ENCODE data around the gene PSPC1. TPM values are rescaled to one million over a fixed set of nuclear protein-coding genes. Genes with fewer than 3 reads are reported as not detected.

PSPC1 gene
- total RNA-seq, 1 donor from 2014 or later = 57.5 TPM

GRCh38 chr13:19673473-19674430, 109.0 kb downstream of the PSPC1 start:
- H3K36me3 ChIP-seq (ENCODE audit: insufficient read depth, low read length) = peaks cover 48% of the 10 kb centered on the region
- no peak overlapping the region for H3K4me3 ChIP-seq (ENCODE audit: insufficient read depth, low read depth, low read length)
- H3K27ac ChIP-seq (ENCODE audit: low read depth, low read length) = no peak overlapping the region
- Mint-ChIP-seq H3K27ac (ENCODE audit: unreplicated experiment) (no peak overlapping the region), H3K4me3 (ENCODE audit: unreplicated experiment) (no peak overlapping the region), H3K9me3 (ENCODE audit: unreplicated experiment) (no peaks in the 10 kb centered on the region), H3K4me1 (ENCODE audit: low read depth, unreplicated experiment) (peaks cover 8% of the 10 kb centered on the region), H3K36me3 (ENCODE audit: low read depth, unreplicated experiment) (peaks cover 16% of the 10 kb centered on the region), H3K27me3 (ENCODE audit: low read depth, unreplicated experiment) (no peaks in the 10 kb centered on the region)
- no peak for DNase-seq (ENCODE audit: low read depth)
- FAIRE-seq = no peak
- no peaks in the 10 kb centered on the region for H3K9me3 ChIP-seq (ENCODE audit: insufficient read depth, low read depth, low read length)
- H2AFZ ChIP-seq (ENCODE audit: low read depth, low read length) = no peak overlapping the region
- TF ChIP-seq EZH2 (IDR thresholded peaks at IDR 0.05; ENCODE audit: insufficient read depth, low read length) (no peak), CTCF (IDR thresholded peaks at IDR 0.05; ENCODE audit: insufficient read depth, low read depth, low read length) (no peak)
- H3K4me1 ChIP-seq (ENCODE audit: insufficient read depth, low read length) = peaks cover 4% of the 10 kb centered on the region
- H3K27me3 ChIP-seq (ENCODE audit: insufficient read depth, low read length) = no peaks in the 10 kb centered on the region
- no peaks in the 10 kb centered on the region for H3K79me2 ChIP-seq (ENCODE audit: insufficient read depth, low read length)
- no peak overlapping the region for H3K9ac ChIP-seq (ENCODE audit: low read length)
- H3K4me2 ChIP-seq (ENCODE audit: low read length) = no peak overlapping the region
- H4K20me1 ChIP-seq (ENCODE audit: insufficient read depth, low read length) = peaks cover 5% of the 10 kb centered on the region

DNA sequence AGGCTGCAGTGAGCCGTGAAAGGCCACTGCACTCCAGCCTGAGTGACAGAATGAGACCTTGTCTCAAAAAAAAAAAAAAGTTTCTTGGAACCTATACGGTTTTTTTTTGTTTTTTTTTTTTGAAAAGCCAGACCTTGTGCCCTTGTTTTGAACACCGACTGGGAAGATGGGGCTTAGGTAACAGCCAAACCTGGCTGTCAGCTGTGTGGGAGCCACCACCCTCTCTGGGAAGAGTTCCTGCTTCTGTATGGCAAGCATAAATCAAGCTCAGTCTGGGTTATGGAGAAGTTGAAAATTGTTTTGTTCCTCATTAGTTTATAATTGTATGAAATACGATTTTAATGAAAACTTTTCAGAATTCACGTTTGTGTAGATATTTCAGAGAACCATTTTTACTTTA, 109.8 kb downstream of the PSPC1 start:
- TF ChIP-seq EZH2 (IDR thresholded peaks at IDR 0.05; ENCODE audit: insufficient read depth, low read length) = no peak
- TF ChIP-seq CTCF (IDR thresholded peaks at IDR 0.05; ENCODE audit: insufficient read depth, low read depth, low read length) = no peak
- H3K9me3 ChIP-seq (ENCODE audit: insufficient read depth, low read depth, low read length) = no peaks in the 10 kb centered on the region
- DNase-seq (ENCODE audit: low read depth) (no peak), FAIRE-seq (no peak)
- H3K4me2 ChIP-seq (ENCODE audit: low read length) = no peak overlapping the region
- H3K36me3 ChIP-seq (ENCODE audit: insufficient read depth, low read length) = peaks cover 54% of the 10 kb centered on the region
- H3K9ac ChIP-seq (ENCODE audit: low read length) = no peak overlapping the region
- H2AFZ ChIP-seq (ENCODE audit: low read depth, low read length) = no peak overlapping the region
- H3K4me3 Mint-ChIP-seq (ENCODE audit: unreplicated experiment) = no peak overlapping the region
- H3K4me1 Mint-ChIP-seq (ENCODE audit: low read depth, unreplicated experiment) = peaks cover 8% of the 10 kb centered on the region
- no peak overlapping the region for H3K4me3 ChIP-seq (ENCODE audit: insufficient read depth, low read depth, low read length)
- H3K9me3 Mint-ChIP-seq (ENCODE audit: unreplicated experiment) = no peaks in the 10 kb centered on the region
- H3K27me3 ChIP-seq (ENCODE audit: insufficient read depth, low read length) = no peaks in the 10 kb centered on the region
- H3K27ac Mint-ChIP-seq (ENCODE audit: unreplicated experiment) = no peak overlapping the region
- H4K20me1 ChIP-seq (ENCODE audit: insufficient read depth, low read length) = peaks cover 5% of the 10 kb centered on the region
- peaks cover 4% of the 10 kb centered on the region for H3K4me1 ChIP-seq (ENCODE audit: insufficient read depth, low read length)
- H3K79me2 ChIP-seq (ENCODE audit: insufficient read depth, low read length) = no peaks in the 10 kb centered on the region
- no peak overlapping the region for H3K27ac ChIP-seq (ENCODE audit: low read depth, low read length)
- H3K27me3 Mint-ChIP-seq (ENCODE audit: low read depth, unreplicated experiment) = no peaks in the 10 kb centered on the region
- peaks cover 16% of the 10 kb centered on the region for H3K36me3 Mint-ChIP-seq (ENCODE audit: low read depth, unreplicated experiment)

- H4K20me1 ChIP-seq (ENCODE audit: insufficient read depth, low read length) = peaks cover 5% of the 10 kb centered on the region
- no peak overlapping the region for H3K9ac ChIP-seq (ENCODE audit: low read length)
- no peak overlapping the region for H3K4me3 ChIP-seq (ENCODE audit: insufficient read depth, low read depth, low read length)
- H3K4me1 ChIP-seq (ENCODE audit: insufficient read depth, low read length) = no peaks in the 10 kb centered on the region
- H2AFZ ChIP-seq (ENCODE audit: low read depth, low read length) = no peak overlapping the region
- FAIRE-seq (no peak), DNase-seq (ENCODE audit: low read depth) (no peak)
- no peak overlapping the region for H3K4me3 Mint-ChIP-seq (ENCODE audit: unreplicated experiment)
- H3K36me3 Mint-ChIP-seq (ENCODE audit: low read depth, unreplicated experiment) = peaks cover 16% of the 10 kb centered on the region
- no peaks in the 10 kb centered on the region for H3K79me2 ChIP-seq (ENCODE audit: insufficient read depth, low read length)
- H3K36me3 ChIP-seq (ENCODE audit: insufficient read depth, low read length) = peaks cover 59% of the 10 kb centered on the region
- no peaks in the 10 kb centered on the region for H3K9me3 ChIP-seq (ENCODE audit: insufficient read depth, low read depth, low read length)
- H3K27me3 Mint-ChIP-seq (ENCODE audit: low read depth, unreplicated experiment) = no peaks in the 10 kb centered on the region
- H3K9me3 Mint-ChIP-seq (ENCODE audit: unreplicated experiment) = no peaks in the 10 kb centered on the region
- H3K4me1 Mint-ChIP-seq (ENCODE audit: low read depth, unreplicated experiment) = peaks cover 7% of the 10 kb centered on the region
- TF ChIP-seq EZH2 (IDR thresholded peaks at IDR 0.05; ENCODE audit: insufficient read depth, low read length) (no peak), CTCF (IDR thresholded peaks at IDR 0.05; ENCODE audit: insufficient read depth, low read depth, low read length) (no peak)
- no peak overlapping the region for H3K27ac Mint-ChIP-seq (ENCODE audit: unreplicated experiment)
- H3K27ac ChIP-seq (ENCODE audit: low read depth, low read length) = no peak overlapping the region
- H3K27me3 ChIP-seq (ENCODE audit: insufficient read depth, low read length) = no peaks in the 10 kb centered on the region
- no peak overlapping the region for H3K4me2 ChIP-seq (ENCODE audit: low read length)
Observed at GRCh38 chr13:19670147-19670546, 112.6 kb downstream of the PSPC1 start.
